Measurements from ENCODE around the gene DHRS7C.
"Not testable (repeated sequence)": the region's sequence is repeated elsewhere in the genome, so short reads cannot be mapped to it uniquely, and the experiment has no call there.

Gene DHRS7C

DNA sequence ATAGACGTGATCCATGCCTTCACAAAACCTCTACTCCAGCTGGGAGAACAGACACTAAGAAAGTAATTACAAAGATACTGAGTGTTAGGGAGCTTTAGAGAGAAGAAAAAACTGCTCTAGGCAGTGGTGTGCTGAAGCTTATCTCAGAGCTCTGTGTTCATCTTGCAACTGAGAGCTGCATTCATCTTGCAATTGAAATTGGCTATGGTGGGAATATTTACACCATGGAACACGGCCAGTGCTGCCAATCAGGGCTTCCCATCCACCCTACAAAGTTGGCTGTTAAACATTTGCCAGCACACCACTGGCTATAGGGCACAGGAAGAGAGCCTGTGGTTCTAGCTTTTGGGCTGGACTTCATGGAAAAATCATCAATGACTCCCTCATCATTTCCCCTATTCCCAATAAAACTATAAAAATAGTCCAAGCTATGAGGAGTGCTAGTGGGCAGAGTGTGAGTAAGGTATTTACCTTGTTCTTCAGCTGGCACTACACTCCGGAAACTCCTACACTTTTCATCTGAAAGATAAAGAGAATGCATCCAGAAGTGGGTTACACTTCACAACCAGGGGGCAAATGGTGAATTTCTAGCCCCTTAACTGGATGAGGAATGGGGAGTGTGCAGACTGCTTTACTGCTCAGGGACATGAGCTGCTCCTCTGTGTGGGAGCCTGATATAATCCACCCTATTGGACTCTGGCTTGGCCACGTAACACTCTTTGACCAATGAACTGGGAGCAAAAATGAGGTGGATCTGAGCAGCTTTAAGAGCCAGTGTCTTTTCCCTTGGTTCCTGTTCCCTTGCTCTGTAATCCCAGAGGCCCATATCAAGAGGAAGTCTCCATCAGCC is 18.9 kb upstream of the DHRS7C start:
- no peak for DNase-seq

DNA sequence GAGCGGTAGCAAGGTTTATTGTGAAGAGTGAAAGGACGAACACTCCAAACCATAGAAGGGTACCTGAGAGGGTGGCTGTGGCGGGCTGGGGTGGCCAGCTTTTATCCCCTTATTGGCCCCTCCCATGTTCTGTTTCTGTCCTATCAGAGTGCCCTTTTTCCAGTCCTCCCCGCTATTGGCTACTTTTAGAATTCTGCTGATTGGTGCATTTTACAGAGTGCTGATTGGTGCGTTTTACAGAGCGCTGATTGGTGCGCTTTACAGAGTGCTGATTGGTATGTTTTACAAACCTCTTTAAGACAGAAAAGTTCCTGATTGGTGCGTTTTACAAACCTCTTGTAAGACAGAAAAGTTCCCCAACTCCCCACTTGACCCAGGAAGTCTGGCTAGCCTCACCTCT is 18.0 kb upstream of the DHRS7C start:
- no peak for DNase-seq

DNA sequence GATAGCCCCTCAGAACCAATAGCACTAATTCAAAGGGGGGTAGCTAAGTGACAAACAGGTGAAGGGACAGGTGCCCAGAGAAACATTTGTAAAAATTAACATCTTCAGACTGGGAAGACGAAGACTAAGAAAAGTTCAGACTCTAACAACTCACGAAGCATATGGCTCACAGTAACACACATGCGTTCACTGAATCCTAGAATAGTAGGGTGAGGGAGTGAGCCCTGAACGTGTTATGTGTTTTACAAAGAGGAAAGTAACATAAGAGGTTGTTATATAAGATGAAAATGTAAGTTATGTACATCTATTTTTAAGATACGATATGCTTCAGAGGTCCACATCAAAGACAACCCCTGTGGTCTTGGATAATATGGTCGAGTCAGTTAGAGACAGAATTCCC is 15.3 kb upstream of the DHRS7C start:
- DNase-seq: no peak

DNA sequence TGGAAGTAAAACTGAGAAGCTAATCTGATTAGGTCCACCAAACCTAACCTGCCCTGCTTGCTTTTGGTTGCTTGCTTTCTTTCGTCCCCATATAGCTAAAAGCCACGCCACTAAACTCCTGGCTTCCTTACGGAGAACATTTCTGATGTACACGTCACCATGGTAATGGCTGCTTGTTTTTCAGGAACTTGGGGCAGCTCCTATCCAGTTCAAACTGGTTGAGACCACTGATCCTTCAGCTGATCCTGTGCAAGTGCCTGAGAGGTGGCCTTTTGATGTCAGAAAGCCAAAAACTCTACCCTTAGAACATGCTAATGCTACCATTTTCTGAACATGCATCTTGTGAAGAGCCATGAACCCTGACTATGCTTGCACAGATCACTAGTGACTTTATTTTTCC is 14.4 kb upstream of the DHRS7C start:
- no peak for DNase-seq

DNA sequence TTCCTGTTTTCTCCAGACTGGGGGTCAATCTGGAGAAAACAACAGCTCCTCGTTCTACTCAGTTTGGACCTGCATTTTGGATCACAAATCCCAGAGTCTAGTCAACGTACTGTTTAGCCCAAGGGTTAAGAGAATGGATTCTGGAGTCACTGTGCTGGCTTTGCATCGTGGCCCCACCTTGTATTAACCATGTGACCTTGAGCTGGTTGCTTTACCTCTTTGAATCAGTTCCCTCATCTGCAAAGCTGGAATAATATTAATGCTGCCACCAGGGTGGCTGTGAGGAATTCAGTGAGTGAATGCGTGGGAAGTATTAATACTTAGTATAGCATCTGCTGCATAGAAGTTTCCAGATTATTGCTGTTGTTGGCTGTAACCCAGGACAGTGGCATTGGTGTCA is 11.3 kb upstream of the DHRS7C start:
- no peak for DNase-seq

DNA sequence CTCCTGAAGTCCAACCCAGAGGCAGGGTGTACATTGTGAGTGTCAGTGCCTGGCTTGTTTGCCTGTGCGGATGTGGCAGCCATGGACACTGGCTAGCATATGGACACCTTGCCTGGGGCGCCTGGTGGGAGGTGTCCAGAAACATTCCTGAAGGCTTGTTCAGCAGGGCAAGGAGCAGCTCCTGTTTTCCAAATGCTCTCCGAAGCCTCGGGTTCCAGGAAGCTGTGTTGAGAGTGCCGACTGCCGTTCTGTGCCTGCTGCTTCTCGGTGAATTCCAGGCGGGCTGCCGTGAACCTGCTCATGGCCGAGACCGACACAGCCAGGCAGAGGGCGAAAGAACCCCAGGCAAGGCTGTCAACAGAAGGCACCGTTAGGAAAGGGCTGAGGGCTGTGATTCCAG is 10.9 kb upstream of the DHRS7C start:
- no peak for DNase-seq

DNA sequence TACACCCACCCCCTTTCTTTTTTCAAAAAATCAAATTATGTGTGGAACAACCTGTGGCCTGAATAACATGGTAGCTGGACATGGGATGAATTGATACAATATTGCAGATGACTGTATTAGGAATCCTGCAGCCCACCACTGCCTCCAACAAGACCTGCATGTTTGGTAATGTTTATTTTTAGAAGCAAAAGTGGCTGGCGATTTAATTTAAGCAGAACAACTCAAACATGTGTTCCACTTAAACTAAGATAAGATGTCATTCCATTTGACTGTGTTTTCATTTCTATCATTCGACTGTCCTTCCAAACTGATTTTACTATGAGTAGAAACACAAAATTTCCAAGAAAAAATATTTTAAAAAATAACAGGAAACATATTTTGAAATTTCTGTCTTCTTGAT is 10.1 kb upstream of the DHRS7C start:
- no peak for DNase-seq

DNA sequence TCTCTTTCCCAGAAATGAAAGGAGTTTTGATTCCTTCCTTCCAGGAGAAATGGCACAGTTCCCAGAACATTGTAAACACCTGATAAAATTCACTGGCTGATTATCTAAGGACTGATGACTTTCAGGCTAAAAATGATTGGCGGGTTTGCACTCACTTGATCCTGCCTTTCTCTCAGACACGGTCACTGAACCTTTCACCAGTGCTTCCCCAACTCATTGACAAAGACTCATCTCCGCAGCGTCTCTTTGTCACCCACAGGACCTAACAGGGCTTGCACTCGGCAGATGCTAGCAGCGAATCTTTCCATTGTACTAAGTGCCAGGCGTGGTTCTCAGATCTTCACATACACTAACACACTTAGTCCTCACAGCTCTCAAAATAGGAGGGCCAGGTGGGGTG is 7.3 kb upstream of the DHRS7C start:
- DNase-seq: no peak

DNA sequence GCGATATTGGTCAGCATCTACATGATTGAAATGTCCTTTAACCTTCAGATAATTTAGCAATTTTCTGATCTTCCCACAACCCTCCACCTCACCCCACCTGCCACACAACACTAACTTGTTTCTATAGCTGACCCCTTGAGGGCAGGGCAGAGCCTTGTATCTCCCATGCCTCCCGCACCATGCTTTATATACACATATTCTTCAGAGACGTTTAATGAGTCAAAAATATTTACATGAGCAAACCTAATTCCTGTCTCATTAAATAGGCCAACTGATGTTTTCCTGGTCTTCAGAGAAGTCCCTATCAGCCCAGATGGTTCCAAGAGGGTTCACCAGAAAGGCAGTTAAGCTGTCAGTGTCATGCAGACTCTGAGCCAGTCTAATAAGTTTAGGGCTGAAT is 6.6 kb upstream of the DHRS7C start:
- DNase-seq: no peak

DNA sequence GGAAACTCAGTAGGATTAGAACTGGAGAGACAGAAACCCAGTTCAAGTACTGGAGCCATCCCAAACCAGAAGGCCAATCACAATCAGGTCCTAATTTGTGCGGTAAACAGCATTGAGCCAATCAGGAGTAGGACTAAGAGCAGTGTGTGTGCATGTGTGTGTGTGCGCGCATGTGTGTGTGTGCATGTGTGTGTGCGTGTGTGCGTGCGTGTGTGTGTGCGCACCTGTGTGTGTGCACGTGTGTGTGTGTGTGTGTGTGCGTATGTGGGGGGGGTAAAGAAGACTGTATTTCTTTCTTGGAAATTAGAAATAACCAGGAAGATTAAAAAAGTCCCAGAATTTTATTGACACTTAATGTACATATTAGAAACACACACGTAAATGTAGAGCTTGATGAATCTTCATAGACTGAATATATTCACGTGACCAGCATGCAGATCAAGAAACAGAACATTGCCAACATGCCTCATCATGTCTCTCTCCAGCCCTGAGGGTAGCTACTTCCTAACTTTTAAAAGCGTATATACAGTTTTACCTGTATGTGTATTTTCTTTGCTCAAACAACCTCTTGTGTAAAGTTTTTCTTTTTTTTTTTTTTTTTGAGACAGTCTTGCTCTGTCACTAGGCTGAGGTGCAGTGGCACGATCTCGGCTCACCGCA is 919 bp upstream of the DHRS7C start:
- no peak for DNase-seq

DNA sequence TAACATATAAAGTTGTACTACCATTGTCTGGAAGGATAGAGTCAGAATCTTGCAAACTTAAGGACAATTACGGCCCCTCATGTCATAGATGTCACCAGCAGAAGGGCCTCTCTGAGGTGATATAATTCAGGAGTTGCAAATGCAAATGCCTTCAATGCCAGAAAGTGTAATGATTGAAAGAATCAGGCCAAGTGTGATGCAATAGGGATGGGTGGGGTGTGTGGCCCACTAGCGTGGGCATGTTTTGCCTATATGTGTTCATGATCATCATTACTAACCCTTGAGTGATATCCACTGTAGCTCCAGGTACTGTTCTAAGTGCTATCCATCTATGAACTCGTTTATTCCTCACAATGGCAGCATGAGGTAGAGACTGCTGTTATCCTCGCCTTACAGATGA is 1.1 kb downstream of the DHRS7C start:
- no peak for DNase-seq

DNA sequence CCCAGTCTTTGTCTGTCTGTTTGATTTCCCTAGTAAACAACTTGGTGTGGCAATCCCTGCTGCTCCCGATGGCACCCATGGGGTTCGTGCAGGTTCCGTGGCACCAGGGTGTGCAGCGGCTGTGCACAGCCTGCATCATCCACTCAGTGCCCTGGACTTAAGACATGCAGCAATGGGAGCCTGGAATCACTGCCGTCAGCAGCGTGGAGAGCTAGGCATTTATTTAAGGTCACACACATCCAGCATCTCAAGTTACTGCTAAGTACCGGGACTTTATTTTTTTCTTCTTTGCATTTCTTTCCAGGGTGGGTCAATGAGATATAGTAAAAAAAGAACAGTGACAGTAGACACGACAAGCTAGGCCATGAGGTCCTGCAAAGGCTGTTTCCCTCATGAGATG is 2.8 kb downstream of the DHRS7C start:
- DNase-seq: no peak

DNA sequence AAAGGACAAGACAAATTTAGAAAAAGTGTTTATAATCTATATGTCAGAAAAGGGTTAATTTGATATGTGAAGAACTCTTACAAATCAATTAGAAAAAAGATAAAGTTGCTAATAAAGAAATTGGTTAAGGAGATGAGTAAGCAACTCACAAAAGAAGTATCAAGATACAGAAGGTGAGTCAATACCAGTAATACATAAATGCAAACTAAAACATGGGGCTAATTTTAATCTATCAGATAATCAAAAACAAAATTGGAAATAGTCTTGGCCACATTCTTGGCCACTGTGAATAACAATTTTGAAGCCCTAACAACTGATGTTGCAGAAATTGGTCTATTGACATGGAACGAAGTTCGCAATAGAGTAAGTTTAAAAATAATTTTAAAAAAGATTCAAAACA is 6.8 kb downstream of the DHRS7C start:
- DNase-seq: no peak

DNA sequence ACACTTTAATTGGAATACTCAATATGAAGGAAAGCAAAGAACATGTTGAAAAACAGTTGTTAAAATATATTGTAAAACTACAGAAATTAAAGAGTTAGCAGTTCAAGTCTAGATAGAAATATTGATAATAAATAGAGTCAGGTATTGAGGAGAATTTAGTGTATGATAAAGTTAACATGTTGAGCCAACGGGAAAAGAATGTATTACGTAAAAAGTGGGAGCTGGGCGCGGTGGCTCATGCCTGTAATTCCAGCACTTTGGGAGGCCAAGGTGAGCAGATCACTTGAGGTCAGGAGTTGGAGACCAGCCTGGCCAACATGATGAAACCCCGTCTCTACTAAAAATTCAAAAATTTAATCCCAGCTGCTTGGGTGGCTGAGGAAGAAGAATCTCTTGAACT is 7.9 kb downstream of the DHRS7C start:
- not testable (repeated sequence) for DNase-seq

DNA sequence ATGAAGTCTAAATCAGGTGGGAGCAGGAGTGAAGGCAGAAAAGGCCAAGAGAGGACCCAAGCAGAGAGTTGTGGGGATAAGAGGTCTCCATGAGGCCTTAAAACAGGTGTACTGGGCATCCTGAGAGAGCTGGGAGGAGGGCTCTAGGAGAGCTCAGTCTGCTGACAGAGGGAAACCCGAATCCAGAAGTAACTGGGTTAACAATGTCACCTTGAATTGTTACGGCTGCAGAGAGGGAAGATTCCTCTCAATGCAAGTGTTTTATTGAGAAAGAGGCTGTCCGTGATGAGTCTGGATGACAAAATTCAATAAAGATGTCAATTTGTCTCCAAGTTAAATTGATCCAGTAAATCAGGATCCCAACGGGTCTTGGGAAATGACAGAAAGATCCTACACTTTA is 8.3 kb downstream of the DHRS7C start:
- DNase-seq: no peak

DNA sequence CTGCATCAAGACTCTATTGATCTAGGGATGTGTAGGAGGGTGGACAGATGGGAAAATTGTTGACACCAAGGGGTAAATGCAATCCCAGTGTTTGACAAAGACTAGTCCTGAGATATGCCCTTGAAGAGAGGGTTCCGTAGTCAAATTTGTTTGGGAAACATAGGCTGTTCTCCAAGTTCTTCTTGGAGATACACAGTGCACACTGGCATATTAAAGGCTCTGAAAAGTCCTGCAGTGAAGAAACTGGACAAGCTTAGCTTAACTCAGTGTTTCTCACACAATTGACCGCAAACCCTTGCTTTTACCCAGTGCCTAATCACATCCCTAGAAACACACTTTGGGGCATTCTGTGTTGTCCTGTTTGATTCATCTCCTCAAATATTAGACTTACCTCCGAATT is 10.8 kb downstream of the DHRS7C start:
- DNase-seq: no peak

DNA sequence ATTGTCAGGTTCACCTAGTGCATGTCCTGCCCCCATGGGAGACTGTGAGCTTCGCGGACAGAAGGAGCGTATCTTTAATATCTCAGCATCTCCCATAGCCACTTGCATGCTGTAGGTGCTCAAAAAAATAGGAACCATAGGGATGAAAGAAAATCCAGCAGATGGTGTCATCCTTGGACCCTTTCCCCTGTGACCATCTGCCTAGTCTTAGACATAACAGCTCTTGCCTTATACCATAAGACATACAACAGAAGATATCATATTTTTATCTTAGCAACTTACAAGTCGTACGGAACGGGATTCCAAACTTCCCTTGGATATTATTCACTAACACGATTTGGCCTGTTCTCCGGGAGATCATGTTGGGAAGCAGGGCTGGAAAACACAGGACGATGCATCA is 14.5 kb downstream of the DHRS7C start:
- no peak for DNase-seq

DNA sequence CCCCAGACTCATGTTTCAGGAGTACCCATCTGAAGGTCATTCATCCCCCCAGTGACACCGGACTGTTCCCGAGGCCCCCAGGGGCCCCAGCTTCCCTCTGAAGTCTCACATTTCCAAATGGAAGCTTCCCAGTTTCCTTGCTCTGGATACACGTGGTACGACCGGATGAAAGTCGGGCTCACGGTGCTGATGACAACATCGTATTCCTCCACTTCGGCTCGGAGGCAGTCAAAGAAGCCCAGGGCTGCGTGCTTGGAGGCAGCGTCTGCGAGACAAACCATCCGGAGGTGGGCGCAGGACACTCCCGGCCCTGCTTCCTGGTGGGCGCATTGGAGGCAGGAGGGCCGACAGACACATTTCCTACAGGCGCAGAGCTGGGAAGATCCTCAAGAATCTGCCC is 18.7 kb downstream of the DHRS7C start:
- DNase-seq: no peak

DNA sequence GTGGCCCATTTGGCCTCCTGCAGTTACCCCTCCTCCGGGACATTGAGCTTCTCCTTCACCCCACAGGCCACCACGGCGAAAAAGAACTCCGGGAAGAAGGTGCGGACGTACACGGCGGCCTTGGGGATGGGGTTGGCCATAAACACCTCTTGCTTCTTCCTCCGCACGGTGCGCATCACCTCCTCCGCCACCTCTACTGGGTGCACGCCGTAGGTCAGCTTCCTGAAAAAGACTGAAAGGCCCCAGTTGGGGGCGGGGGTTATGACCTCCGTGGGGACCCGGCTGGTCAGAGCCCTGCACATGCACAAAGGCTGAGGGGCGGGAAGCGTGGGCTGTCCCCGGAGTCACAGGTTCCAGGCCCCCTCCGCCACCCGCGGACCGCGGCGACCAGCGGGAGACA is 19.9 kb downstream of the DHRS7C start:
- no peak for DNase-seq

DNA sequence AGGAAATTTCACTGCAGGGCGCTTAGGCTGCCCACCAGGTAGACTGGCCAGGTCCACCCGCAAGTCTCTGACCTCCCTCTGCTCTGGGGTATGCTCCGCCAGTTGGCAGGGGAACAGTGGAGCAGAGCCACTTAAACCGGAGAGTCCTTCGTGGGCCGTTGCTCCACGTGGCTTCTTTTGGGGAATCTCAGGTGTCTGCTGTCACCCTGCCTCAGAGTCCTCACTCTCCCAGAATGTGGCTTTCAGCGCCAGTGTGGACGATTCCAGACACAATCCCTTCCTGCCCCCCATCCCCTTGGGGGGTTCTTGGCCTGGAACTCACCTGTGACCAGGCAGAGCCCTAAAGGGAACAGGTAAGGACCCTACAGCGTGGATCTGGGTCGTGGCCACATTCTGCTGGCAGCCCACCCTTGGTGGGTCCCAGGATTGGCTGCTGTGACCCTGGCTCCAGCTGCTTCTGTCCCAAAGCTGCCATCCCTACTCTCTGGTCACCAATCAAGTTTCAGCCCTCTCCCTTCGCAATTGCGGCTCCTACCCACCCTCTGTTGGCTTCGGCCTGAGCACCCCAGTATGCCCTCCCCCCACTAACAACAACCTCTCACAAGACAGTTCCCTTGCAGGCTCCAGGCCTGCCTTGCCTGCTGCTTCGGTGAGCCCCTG is 22.2 kb downstream of the DHRS7C start:
- no peak for DNase-seq

DNA sequence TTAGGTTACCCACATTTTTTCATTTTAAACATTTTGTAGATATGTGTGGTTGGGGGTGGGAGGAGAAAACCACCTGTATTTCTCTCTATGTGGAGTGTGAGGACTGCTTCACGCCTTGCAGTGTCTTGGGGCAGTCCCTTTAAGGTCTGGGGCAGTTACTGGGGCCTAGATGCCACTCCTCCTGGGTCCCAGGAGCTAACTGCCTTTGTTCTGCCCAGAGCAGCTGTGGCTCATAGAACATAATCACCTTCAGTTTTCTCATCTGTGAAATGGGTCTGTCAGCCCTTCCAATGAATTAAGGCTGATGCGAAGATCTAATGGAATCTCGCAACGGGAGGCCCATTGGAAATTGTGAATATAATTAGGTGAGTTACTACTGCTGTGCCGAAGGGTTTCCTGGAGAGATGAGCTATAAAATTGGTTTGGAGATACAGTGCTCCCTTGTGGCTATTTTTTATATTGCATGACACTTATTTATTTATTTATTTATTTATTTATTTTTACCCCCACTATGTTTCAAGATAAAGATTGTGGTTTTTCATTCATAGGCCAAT is 22.9 kb downstream of the DHRS7C start:
- peak; percentile 23 for DNase-seq

DNA sequence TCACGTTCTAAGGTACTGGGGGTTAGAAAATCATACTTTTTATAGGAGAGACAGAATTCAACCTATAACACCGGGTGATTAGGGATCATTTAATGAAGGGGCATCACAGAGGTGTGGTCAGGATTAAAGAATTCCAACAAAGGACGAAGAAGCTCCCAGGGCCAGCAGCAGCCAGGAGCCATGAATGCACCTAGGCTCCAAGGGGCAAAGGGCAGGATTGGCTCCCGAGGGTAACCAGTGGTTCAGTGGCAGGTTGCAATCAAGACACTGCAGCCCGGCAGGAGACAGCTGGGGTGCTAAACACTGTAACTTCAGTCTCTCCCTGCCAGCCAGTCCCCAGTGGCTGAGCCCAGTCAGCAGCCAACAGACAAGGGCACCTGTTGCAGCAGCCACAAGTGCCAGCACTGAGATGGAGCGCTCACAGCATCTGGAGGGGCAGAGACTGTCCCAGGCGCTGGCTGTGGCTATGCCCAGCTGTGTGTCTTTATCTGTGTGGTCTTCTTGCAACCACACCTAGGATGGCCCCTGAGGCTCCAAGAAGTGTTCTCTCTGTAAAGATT is 23.9 kb downstream of the DHRS7C start:
- DNase-seq: no peak

DNA sequence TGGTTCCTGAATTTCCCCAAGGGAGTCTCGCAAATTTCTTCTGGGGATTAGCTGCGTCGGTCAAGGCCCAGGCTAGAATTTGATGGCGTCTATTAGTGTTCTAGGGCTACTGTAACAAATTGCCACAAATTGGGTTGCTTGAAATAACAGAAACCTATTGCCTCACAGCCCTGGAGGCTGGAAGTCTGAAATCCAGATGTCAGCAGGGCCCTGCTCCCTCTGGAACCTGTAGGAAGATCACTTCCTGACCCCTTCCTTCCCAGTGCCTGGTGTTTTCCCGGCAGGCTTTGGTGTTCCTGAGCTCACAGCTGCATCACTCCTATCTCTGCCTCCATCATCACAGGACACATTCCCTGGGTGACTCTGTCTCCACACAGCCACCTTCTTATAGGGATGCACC is 24.4 kb downstream of the DHRS7C start:
- DNase-seq: no peak

DNA sequence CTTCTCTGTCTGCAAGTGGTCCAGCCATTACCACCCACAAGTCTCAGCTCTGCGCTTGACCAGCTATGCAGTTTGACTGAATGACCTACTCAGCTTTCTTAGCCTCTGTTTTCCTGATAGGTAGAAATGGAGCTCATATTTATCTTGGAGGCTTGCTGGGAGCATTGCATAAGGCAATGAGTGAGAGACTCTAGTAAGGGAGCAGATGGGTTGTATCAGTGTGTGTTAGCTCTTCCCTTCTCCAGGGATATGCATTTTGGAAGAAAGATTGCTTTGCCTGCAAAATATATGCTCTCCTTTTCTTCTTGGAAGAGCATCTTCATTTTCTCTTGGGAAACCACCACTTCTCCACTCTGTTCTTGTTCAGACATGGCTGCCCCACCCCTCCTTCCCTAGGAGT is 26.1 kb downstream of the DHRS7C start:
- DNase-seq: no peak

Data from CD4-positive, alpha-beta T cell treated with Interleukin-12 subunit alpha and Interleukin-12 subunit beta, for 1 hour (primary cell).